T-helper 1 cell treated with Interleukin-12 subunit alpha and Interleukin-12 subunit beta and Interleukin-4 antibody, amounts not matched to agents 30 ng/mL and 1 ng/mL, for 36 hours (primary cell): Measurements from ENCODE around the gene DNAH2. TPM values are rescaled to one million over a fixed set of nuclear protein-coding genes. Genes with fewer than 3 reads are reported as not detected.

Source experiments
- intact Hi-C: fragments of 100-400 bp; cut with micrococcal nuclease; formaldehyde crosslinking; loops from one replicate; pipeline ENCODE4 v1.15.1; 2024
- total RNA-seq: library from RNA; stranded (reverse); gene quantifications from 2 replicates; pipeline ENCODE4 v1.2.3, GENCODE V29; 2022

Gene DNAH2
- total RNA-seq, 1 donor from 2014 or later = not detected

- intact Hi-C loops = loop anchor here (10.0 kb wide), 1 partner anchor 537 kb away; the partner anchor contains the start of gene RPL26
These were observed 130.6 kb downstream of the DNAH2 start for GRCh38 chr17:7848131-7848579.

- intact Hi-C loops = loop anchor here (10.0 kb wide), 1 partner anchor 536 kb away; the partner anchor contains the start of gene RPL26
These were observed 131.2 kb downstream of the DNAH2 start for GRCh38 chr17:7848739-7849129.

- intact Hi-C loops = loop anchor here (10.0 kb wide), 1 partner anchor 536 kb away; the partner anchor contains the start of gene RPL26
These were observed 131.7 kb downstream of the DNAH2 start for GRCh38 chr17:7849130-7849750.

- intact Hi-C loops = loop anchor here (10.0 kb wide), 2 partner anchors 535 to 585 kb away; partner anchors contain the start of genes NDEL1 and RPL26
These were observed 132.4 kb downstream of the DNAH2 start for GRCh38 chr17:7849751-7850504.

GRCh38 chr17:7850701-7851437 lies 133.3 kb downstream of the DNAH2 start:
- intact Hi-C loops = loop anchor here (1.0 to 10.0 kb wide), 5 partner anchors 9 to 584 kb away; partner anchors contain the start of genes KDM6B and NDEL1

- intact Hi-C loops = loop anchor here (1.0 to 10.0 kb wide), 5 partner anchors 9 to 583 kb away; partner anchors contain the start of genes KDM6B and NDEL1
These were observed 134.1 kb downstream of the DNAH2 start for GRCh38 chr17:7851438-7852261.

GRCh38 chr17:7852262-7852670 lies 134.7 kb downstream of the DNAH2 start:
- intact Hi-C loops = loop anchor here (10.0 kb wide), 1 partner anchor 583 kb away; the partner anchor contains the start of gene NDEL1

- intact Hi-C loops = loop anchor here (10.0 kb wide), 1 partner anchor 582 kb away; the partner anchor contains the start of gene NDEL1
These were observed 135.6 kb downstream of the DNAH2 start for GRCh38 chr17:7852919-7853690.

GRCh38 chr17:7853691-7854038 lies 136.1 kb downstream of the DNAH2 start:
- intact Hi-C loops = loop anchor here (10.0 kb wide), 1 partner anchor 581 kb away; the partner anchor contains the start of gene NDEL1

- intact Hi-C loops = loop anchor here (10.0 kb wide), 1 partner anchor 581 kb away; the partner anchor contains the start of gene NDEL1
These were observed 136.7 kb downstream of the DNAH2 start for GRCh38 chr17:7854078-7854777.

GRCh38 chr17:7854851-7855659 lies 137.5 kb downstream of the DNAH2 start, which contains the start of gene TMEM88:
TSS of gene TMEM88 (plus strand) at chr17:7855066. CDS start at chr17:7855075, 9 bp downstream.
- intact Hi-C loops = loop anchor here (5.0 to 10.0 kb wide), 4 partner anchors 302 to 580 kb away; partner anchors contain the start of genes NDEL1 and SLC25A35

- intact Hi-C loops = loop anchor here (2.0 to 10.0 kb wide), 5 partner anchors 201 to 579 kb away; partner anchors contain the start of genes NDEL1 and SLC25A35
These were observed 138.1 kb downstream of the DNAH2 start for GRCh38 chr17:7855660-7856010.

- intact Hi-C loops = loop anchor here (2.0 to 10.0 kb wide), 5 partner anchors 201 to 579 kb away; partner anchors contain the start of genes NDEL1 and SLC25A35
These were observed 138.7 kb downstream of the DNAH2 start for GRCh38 chr17:7856011-7856810.

- intact Hi-C loops = loop anchor here (1.0 to 10.0 kb wide), 18 partner anchors 13 to 618 kb away; partner anchors contain the start of genes CNTROB, EIF5A, KDM6B and NDEL1
These were observed 139.5 kb downstream of the DNAH2 start, which contains the start of gene NAA38 for GRCh38 chr17:7856811-7857712. TSS of gene NAA38 (minus strand) at chr17:7857559. CDS start at chr17:7857463, 96 bp downstream.
